Smooth muscle cell of the coronary artery (primary cell): ENCODE data around the gene CNN1. TPM values are rescaled to one million over a fixed set of nuclear protein-coding genes. Genes with fewer than 3 reads are reported as not detected.

Experiments
- total RNA-seq: library from RNA; depleted of rRNA; stranded (reverse); fragments of >200 nt; gene quantifications from 2 replicates; pipeline ENCODE4 v1.2.3, GENCODE V29; 2014; ENCODE audit warnings: low replicate concordance

Gene CNN1
- 6.5 and 9.2 TPM in 2 replicates for total RNA-seq

GRCh38 chr19:11538232-11539036 is at the start of gene CNN1:
Gene CNN1, plus strand, starts transcription at chr19:11538851. Its CDS starts 77 bp downstream, at chr19:11538928.

GRCh38 chr19:11505504-11506100 is 33.0 kb upstream of the CNN1 start, which contains the start of gene ZNF653:
Gene ZNF653, minus strand, starts transcription at chr19:11505839. Its CDS starts 53 bp downstream, at chr19:11505786.

DNA sequence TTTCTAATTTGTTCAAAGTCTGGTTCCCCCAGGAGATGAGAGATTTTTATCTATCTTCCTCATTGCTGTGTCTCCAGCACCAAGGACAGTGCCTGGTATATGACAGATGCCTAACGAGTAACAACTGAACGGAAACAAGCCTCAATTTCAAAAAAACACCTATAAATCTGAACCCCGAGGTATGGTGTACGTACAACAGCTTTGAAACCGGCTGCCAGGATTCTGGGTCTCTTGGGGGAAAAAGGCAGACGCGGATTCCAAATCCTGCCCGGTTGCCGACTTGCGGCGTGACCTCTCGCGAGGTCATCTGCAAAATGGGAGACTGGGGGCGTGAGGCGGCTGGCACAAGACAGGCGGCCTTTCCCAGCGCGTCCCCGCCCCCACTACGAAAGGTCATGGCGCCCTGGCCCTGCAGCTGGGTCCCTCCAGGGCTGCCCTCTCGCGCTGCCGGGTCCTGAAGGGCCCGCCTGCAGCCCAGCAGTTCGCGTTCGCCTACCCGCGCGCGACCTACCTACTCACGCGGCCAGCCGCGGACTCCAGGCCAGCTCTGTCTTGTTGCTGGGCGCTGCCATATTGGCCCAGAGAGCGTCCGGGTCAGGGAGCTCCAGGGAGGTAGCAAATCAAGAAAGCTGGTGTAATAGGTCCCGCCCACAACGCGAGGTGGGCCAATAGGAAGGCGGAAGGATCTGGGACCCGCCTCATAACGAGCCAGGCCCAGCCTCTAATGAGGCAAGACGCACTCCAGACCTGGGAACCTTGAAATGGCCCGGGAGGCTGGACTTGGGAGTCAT is 9.9 kb upstream of the CNN1 start, which contains the start of gene ECSIT:
Gene ECSIT (minus strand): TSS at position 584 of the 791 bp plus-strand sequence. CDS start 9,964 bp downstream, outside the sequence.

DNA sequence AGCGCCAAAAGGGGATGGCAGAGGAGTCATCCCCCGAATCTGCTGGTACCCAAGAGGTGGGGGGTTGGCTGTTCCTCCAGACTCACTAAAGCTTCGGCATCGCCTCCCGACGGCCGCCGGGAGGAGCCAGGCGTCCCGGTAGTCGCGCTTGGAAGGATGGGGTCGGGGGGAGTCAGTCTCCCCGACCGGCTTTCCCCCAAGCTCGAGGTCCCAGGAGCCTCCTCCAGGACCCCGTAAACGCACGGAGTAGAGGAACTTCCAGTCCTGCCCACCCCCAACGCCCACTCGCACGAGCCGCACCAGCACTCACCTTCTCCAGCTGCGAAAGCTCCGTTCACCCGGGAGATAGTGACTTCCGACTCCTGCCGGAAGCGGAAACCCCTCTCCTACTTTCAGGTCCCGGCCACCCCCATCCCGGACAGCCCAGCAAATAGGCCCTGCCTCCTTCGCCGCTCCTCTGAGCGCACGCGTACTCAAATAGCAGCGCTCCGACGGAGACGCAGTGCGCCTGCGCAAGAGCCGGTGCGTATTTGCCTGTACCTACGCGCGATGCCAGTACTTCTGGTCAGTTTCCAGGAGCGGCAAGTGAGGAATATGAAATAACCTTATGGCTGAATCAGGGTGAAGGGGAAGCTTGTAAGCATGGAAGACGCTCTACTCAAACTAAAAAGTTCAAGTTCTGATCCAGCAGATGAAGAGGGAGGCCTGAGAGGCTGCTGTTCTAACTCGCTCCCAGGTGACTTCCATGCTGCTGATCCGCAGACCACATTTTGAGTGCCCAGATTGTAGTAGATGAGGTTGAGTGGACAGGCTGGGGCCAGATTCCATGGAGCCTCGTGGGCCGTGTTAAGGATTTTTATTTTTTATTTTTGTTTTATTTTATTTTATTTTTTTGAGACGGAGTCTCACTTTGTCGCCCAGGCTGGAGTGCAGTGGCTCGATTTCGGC is 20.5 kb downstream of the CNN1 start, which contains the start of gene ELOF1:
Gene ELOF1 (minus strand): TSS at position 350 of the 948 bp plus-strand sequence. CDS start 4,883 bp downstream, outside the sequence.

GRCh38 chr19:11577451-11578257 is 39.0 kb downstream of the CNN1 start, which contains the start of gene ACP5:
Gene ACP5, minus strand, starts transcription at chr19:11577645. Its CDS starts 328 bp downstream, at chr19:11577317.

DNA sequence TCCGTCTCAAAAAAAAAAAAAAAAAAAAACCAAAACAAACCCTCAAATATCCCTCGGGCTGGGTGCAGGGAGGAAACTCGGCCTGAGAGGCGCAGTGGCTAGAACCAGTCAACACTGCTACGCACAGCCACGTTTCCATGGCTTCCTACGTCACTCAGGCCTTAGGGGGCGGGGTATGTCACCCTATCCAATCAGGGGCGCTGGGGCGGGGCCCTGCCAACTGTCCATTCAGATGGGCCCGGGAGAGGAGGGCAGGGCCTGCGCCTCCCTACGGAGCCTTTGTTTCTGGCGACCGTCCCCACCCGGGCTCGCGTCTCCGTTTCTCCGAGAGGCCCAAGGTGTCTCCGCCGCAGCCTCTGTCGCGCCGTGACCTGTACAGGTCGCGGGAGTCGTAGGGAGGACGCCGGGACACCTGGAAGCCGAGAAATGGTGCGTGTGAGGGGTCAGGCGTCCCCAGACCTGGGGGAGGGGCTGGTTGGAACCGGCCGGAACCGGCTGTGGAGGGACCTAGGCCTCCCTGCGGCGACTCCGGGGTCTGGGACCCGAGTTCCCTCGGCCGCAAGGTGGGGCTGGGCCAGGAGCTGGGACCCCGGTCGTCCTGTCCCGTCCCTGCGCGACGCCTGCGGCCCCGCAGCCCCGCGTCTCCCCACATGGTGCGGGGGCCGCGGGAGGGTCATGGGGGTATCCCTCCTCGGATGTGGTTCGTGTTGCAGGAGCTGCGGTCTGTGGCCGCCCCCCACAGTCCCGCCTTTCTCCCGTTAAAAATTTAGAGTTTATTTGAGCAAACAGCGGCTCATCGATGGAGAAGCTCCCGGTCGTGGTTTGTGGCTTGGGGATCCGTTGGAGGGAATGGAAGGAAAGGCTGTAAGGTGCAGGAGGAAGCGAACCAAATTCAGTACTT is 58.8 kb downstream of the CNN1 start, which contains the start of gene ZNF627:
Gene ZNF627 (plus strand): TSS at position 282 of the 901 bp plus-strand sequence. CDS start 145 bp downstream, at position 427.

Other genes starting within 250 kb of the CNN1 start
- not detected in 2 replicates for gene TSPAN16, start 242.7 kb upstream of the CNN1 start, total RNA-seq
- 15.0 and 78.6 TPM in 2 replicates for gene RAB3D, start 199.2 kb upstream of the CNN1 start, total RNA-seq
- 66.0 and 68.6 TPM in 2 replicates for gene TMEM205, start 192.6 kb upstream of the CNN1 start, total RNA-seq
- 6.7 and 10.9 TPM in 2 replicates for gene CCDC159, start 192.3 kb upstream of the CNN1 start, total RNA-seq
- gene PLPPR2, start 183.4 kb upstream of the CNN1 start, total RNA-seq, result 7.1 and 10.9 TPM in 2 replicates
- 0.30 and 0.35 TPM in 2 replicates for gene SWSAP1, start 164.2 kb upstream of the CNN1 start, total RNA-seq
- 3.5 and 5.1 TPM in 2 replicates for gene EPOR, start 154.5 kb upstream of the CNN1 start, total RNA-seq
- gene RGL3, start 119.5 kb upstream of the CNN1 start, total RNA-seq, result 1.5 TPM in 2 replicates
- gene ODAD3, start 103.7 kb upstream of the CNN1 start, total RNA-seq, result 0.23 and 0.94 TPM in 2 replicates
- gene PRKCSH, start 103.2 kb upstream of the CNN1 start, total RNA-seq, result 102 and 173 TPM in 2 replicates
- not detected in 2 replicates for gene ELAVL3, start 57.8 kb upstream of the CNN1 start, total RNA-seq
- 4.6 and 7.4 TPM in 2 replicates for gene ZNF653, start 33.0 kb upstream of the CNN1 start, total RNA-seq
- 32.3 and 58.9 TPM in 2 replicates for gene ECSIT, start 9.7 kb upstream of the CNN1 start, total RNA-seq
- gene ELOF1, start 20.4 kb downstream of the CNN1 start, total RNA-seq, result 19.7 and 35.6 TPM in 2 replicates
- gene ACP5, start 38.8 kb downstream of the CNN1 start, total RNA-seq, result 0.08 and 8.5 TPM in 2 replicates
- 10.3 and 19.8 TPM in 2 replicates for gene ZNF627, start 58.6 kb downstream of the CNN1 start, total RNA-seq
- gene ZNF823, start 200.1 kb downstream of the CNN1 start, total RNA-seq, result 5.0 and 5.1 TPM in 2 replicates
- 7.3 and 12.0 TPM in 2 replicates for gene ZNF441, start 228.1 kb downstream of the CNN1 start, total RNA-seq